ENCODE measurements around the gene ZNF276. TPM values are rescaled to one million over a fixed set of nuclear protein-coding genes. Genes with fewer than 3 reads are reported as not detected.
"Not testable (repeated sequence)": the region's sequence is repeated elsewhere in the genome, so short reads cannot be mapped to it uniquely, and the experiment has no call there.

Gene ZNF276
- polyA plus RNA-seq, 1 donor (not counting 4 experiments of a cell fraction or from before 2014, with no cell fraction given), result 11.3 TPM

DNA sequence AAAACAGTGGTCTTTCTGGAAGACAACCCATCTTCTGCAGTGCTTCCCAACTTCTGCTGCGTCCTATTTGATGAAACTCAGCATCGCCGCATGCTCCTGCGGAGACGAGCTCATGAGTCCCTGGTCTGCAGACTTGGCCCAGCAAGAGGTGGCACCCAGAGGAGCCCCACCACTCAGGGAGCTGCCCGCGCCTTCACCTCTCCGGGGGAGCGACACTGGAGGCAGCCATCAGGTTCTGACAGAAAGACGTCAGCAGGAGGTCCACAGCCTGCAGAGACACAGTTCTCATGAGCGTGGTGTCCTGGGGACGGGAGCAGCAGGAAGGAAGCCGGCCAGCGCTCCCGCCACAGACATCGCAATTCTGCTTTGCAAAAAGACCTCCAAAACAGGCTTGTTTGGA is 49.0 kb downstream of the ZNF276 start:
- FAIRE-seq (no peak), DNase-seq (ENCODE audit: low read depth, low spot score) (no peak)
- H3K27ac ChIP-seq (ENCODE audit: control insufficient read depth, insufficient read depth, low read length), result no peak overlapping the region
- no peaks in the 10 kb centered on the region for H3K79me2 ChIP-seq (ENCODE audit: control insufficient read depth, insufficient read depth, low read length)
- H4K20me1 ChIP-seq (ENCODE audit: control insufficient read depth, extremely low read depth, insufficient read depth, low read length), result no peaks in the 10 kb centered on the region
- H3K4me1 ChIP-seq (ENCODE audit: control insufficient read depth, extremely low read depth, insufficient read depth, low read length), result no peaks in the 10 kb centered on the region
- peaks cover 4 to 45% of the 10 kb centered on the region in 2 experiments for H3K36me3 ChIP-seq (ENCODE audit: control insufficient read depth in 2 of 2, extremely low read depth in 1 of 2, insufficient read depth in 2 of 2, low read length in 2 of 2)
- H3K9me1 ChIP-seq (ENCODE audit: control insufficient read depth, extremely low read depth, insufficient read depth, low read length), result no peaks in the 10 kb centered on the region
- H3K27me3 ChIP-seq (ENCODE audit: control insufficient read depth, extremely low read depth, insufficient read depth, low read length), result no peaks in the 10 kb centered on the region
- H3K9ac ChIP-seq (ENCODE audit: control insufficient read depth, extremely low read depth, insufficient read depth, low read length), result no peak overlapping the region
- no peak for TF ChIP-seq EZH2 (IDR thresholded peaks at IDR 0.05; ENCODE audit: low read length)
- TF ChIP-seq, protein P1, sequence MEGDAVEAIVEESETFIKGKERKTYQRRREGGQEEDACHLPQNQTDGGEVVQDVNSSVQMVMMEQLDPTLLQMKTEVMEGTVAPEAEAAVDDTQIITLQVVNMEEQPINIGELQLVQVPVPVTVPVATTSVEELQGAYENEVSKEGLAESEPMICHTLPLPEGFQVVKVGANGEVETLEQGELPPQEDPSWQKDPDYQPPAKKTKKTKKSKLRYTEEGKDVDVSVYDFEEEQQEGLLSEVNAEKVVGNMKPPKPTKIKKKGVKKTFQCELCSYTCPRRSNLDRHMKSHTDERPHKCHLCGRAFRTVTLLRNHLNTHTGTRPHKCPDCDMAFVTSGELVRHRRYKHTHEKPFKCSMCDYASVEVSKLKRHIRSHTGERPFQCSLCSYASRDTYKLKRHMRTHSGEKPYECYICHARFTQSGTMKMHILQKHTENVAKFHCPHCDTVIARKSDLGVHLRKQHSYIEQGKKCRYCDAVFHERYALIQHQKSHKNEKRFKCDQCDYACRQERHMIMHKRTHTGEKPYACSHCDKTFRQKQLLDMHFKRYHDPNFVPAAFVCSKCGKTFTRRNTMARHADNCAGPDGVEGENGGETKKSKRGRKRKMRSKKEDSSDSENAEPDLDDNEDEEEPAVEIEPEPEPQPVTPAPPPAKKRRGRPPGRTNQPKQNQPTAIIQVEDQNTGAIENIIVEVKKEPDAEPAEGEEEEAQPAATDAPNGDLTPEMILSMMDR (optimal IDR thresholded peaks at IDR 0.05 in 1 of 3, IDR thresholded peaks at IDR 0.05 in 1 of 3, conservative IDR thresholded peaks at IDR 0.05 in 1 of 3; ENCODE audit: extremely low read depth in 1 of 3, insufficient read depth in 2 of 3, low read length in 3 of 3), result no peak
- H3K9me3 ChIP-seq (ENCODE audit: control insufficient read depth, low read depth, low read length), result no peaks in the 10 kb centered on the region
- no peak overlapping the region for H2AFZ ChIP-seq (ENCODE audit: control insufficient read depth, low read length)
- no peak overlapping the region for H3K4me2 ChIP-seq (ENCODE audit: control insufficient read depth, extremely low read depth, insufficient read depth, low read depth, low read length)
- dilution Hi-C loops (cut with MboI; ENCODE audit: extremely low pct_ligation_motif_present, low sequenced_read_pairs), result no loop called here
- H3K4me3 ChIP-seq (ENCODE audit: control insufficient read depth in 2 of 3, extremely low read depth in 1 of 3, insufficient read depth in 2 of 3, low read depth in 1 of 3, low read length in 3 of 3), result no peak overlapping the region

DNA sequence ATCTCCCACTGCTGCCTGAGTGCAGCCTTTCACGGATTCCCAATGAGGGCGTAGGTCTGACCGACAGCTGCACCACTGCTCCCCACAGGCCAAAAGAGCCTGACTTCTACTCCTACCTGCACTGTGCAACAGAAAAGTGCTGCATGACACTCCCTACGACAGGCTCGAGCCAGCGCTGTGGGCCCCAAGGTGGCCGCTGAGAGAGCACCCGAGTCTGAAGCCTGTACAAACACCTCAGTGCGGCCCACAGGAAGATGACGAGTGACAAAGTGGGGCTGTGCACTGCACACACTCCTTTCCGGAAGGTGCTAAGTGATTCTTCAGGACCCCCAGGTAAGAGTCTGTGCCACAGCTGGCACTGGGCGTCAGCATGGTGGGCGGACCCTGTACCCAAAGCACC is 53.9 kb downstream of the ZNF276 start:
- no peak overlapping the region for H3K4me2 ChIP-seq (ENCODE audit: control insufficient read depth, extremely low read depth, insufficient read depth, low read depth, low read length)
- H3K27ac ChIP-seq (ENCODE audit: control insufficient read depth, insufficient read depth, low read length), result no peak overlapping the region
- dilution Hi-C loops (cut with MboI; ENCODE audit: extremely low pct_ligation_motif_present, low sequenced_read_pairs), result no loop called here
- no peak for TF ChIP-seq EZH2 (IDR thresholded peaks at IDR 0.05; ENCODE audit: low read length)
- TF ChIP-seq, protein P1 (optimal IDR thresholded peaks at IDR 0.05 in 1 of 3, IDR thresholded peaks at IDR 0.05 in 1 of 3, conservative IDR thresholded peaks at IDR 0.05 in 1 of 3; ENCODE audit: extremely low read depth in 1 of 3, insufficient read depth in 2 of 3, low read length in 3 of 3), result no peak
- H3K9ac ChIP-seq (ENCODE audit: control insufficient read depth, extremely low read depth, insufficient read depth, low read length), result no peak overlapping the region
- FAIRE-seq, result no peak
- H3K79me2 ChIP-seq (ENCODE audit: control insufficient read depth, insufficient read depth, low read length), result no peaks in the 10 kb centered on the region
- no peaks in the 10 kb centered on the region for H3K27me3 ChIP-seq (ENCODE audit: control insufficient read depth, extremely low read depth, insufficient read depth, low read length)
- H2AFZ ChIP-seq (ENCODE audit: control insufficient read depth, low read length), result no peak overlapping the region
- H3K9me3 ChIP-seq (ENCODE audit: control insufficient read depth, low read depth, low read length), result no peaks in the 10 kb centered on the region
- no peaks in the 10 kb centered on the region for H3K9me1 ChIP-seq (ENCODE audit: control insufficient read depth, extremely low read depth, insufficient read depth, low read length)
- DNase-seq (ENCODE audit: low read depth, low spot score), result no peak
- no peak overlapping the region for H3K4me3 ChIP-seq (ENCODE audit: control insufficient read depth in 2 of 3, extremely low read depth in 1 of 3, insufficient read depth in 2 of 3, low read depth in 1 of 3, low read length in 3 of 3)
- H3K4me1 ChIP-seq (ENCODE audit: control insufficient read depth, extremely low read depth, insufficient read depth, low read length), result no peaks in the 10 kb centered on the region
- H3K36me3 ChIP-seq (ENCODE audit: control insufficient read depth in 2 of 2, extremely low read depth in 1 of 2, insufficient read depth in 2 of 2, low read length in 2 of 2), result peaks cover 5 to 37% of the 10 kb centered on the region in 2 experiments
- no peaks in the 10 kb centered on the region for H4K20me1 ChIP-seq (ENCODE audit: control insufficient read depth, extremely low read depth, insufficient read depth, low read length)

DNA sequence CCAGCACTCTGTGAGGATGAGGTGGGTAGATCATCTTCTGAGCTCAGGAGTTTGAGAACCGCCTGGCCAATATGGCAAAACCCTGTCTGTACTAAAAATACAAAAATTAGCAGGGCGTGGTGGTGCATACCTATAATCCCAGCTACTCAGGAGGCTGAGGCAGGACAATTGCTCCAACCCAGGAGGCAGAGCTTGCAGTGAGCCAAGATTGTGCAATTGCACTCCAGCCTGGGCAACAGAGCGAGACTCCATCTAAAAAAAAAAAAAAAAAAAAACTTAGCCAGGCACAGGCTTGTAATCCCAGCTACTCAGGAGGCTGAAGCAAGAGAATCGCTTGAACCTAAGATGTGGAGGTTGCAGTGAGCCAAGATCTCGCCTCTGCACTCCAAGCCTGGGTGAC is 56.9 kb downstream of the ZNF276 start:
- H3K9me1 ChIP-seq (ENCODE audit: control insufficient read depth, extremely low read depth, insufficient read depth, low read length); H3K9me3 ChIP-seq (ENCODE audit: control insufficient read depth, low read depth, low read length); H3K79me2 ChIP-seq (ENCODE audit: control insufficient read depth, insufficient read depth, low read length); dilution Hi-C loops (cut with MboI; ENCODE audit: extremely low pct_ligation_motif_present, low sequenced_read_pairs); H2AFZ ChIP-seq (ENCODE audit: control insufficient read depth, low read length); H3K4me2 ChIP-seq (ENCODE audit: control insufficient read depth, extremely low read depth, insufficient read depth, low read depth, low read length); H3K27me3 ChIP-seq (ENCODE audit: control insufficient read depth, extremely low read depth, insufficient read depth, low read length); H3K4me1 ChIP-seq (ENCODE audit: control insufficient read depth, extremely low read depth, insufficient read depth, low read length); H3K27ac ChIP-seq (ENCODE audit: control insufficient read depth, insufficient read depth, low read length); FAIRE-seq; H3K9ac ChIP-seq (ENCODE audit: control insufficient read depth, extremely low read depth, insufficient read depth, low read length); H3K4me3 ChIP-seq (ENCODE audit: control insufficient read depth in 2 of 3, extremely low read depth in 1 of 3, insufficient read depth in 2 of 3, low read depth in 1 of 3, low read length in 3 of 3); DNase-seq (ENCODE audit: low read depth, low spot score); H4K20me1 ChIP-seq (ENCODE audit: control insufficient read depth, extremely low read depth, insufficient read depth, low read length): not testable (repeated sequence)
- H3K36me3 ChIP-seq (ENCODE audit: control insufficient read depth in 2 of 2, extremely low read depth in 1 of 2, insufficient read depth in 2 of 2, low read length in 2 of 2), result peaks cover 6 to 23% of the 10 kb centered on the region in 2 experiments
